ENCODE data around the gene TBX3. TPM values are rescaled to one million over a fixed set of nuclear protein-coding genes. Genes with fewer than 3 reads are reported as not detected.

Gene TBX3
- total and polyA plus RNA-seq, 10 of the 15 experiments (the other 5 are each of a cell fraction or from before 2014, with no cell fraction given) = 0.04 to 0.28 (median 0.08) TPM; not detected in 7

GRCh38 chr12:114700392-114701103 lies 16.6 kb upstream of the TBX3 start:
- in situ Hi-C loops (cut with MboI) (no loop called here), intact Hi-C loops (cut with micrococcal nuclease; ENCODE audit: unreplicated experiment) (no loop called here)
- Histone ChIP-seq H3K27ac (ENCODE audit: control insufficient read depth, insufficient read depth) (no peak overlapping the region), H3K36me3 (ENCODE audit: control insufficient read depth in 2 of 2, insufficient read depth in 2 of 2, low read length in 1 of 2) (no peaks in the 10 kb centered on the region), H3K9me3 (replicated peaks; ENCODE audit: control insufficient read depth, insufficient read depth, low read length) (no peaks in the 10 kb centered on the region; the same call in 2 of the 3 replicates), H4K20me1 (ENCODE audit: control insufficient read depth, insufficient read depth) (no peaks in the 10 kb centered on the region), H3K79me2 (ENCODE audit: control insufficient read depth, insufficient read depth, low read length) (no peaks in the 10 kb centered on the region), H3K4me2 (ENCODE audit: control insufficient read depth, insufficient read depth) (no peak overlapping the region), H2AFZ (ENCODE audit: control insufficient read depth, low read depth, low read length) (no peak overlapping the region), H3K27me3 (replicated peaks in 1 of 2; ENCODE audit: control insufficient read depth in 2 of 2, insufficient read depth in 2 of 2, low read length in 1 of 2) (peaks cover 0 to 10% of the 10 kb centered on the region in 2 experiments; a peak in 3 of 4 replicates), H3K9ac (ENCODE audit: control insufficient read depth, insufficient read depth, low read length) (no peak overlapping the region), H3K4me1 (ENCODE audit: control insufficient read depth, insufficient read depth, low read length) (no peaks in the 10 kb centered on the region), H3K4me3 (no peak overlapping the region)
- no peak for DNase-seq (ENCODE audit: low read depth, low spot score)
- ChIA-PET RAD21 (ENCODE audit: unreplicated experiment) (no interaction called here), SMC1A (ENCODE audit: uncharacterized antibody, unreplicated experiment) (no interaction called here), POLR2A (no interaction called here), CTCF (interaction anchor here (0.5 kb wide), 1 partner anchor 93 kb away, joined by 3 read pairs; no protein-coding TSS in a partner anchor)
- TF ChIP-seq POLR2A (IDR thresholded peaks at IDR 0.05; ENCODE audit: low read depth, low read length) (no peak), CREM (IDR thresholded peaks at IDR 0.05; ENCODE audit: low read depth) (no peak), ZNF24 (IDR thresholded peaks at IDR 0.05) (no peak), POU2F2 (IDR thresholded peaks at IDR 0.05; ENCODE audit: borderline replicate concordance, low read depth, low read length) (no peak), YBX1 (IDR thresholded peaks at IDR 0.05) (no peak), SMC3 (IDR thresholded peaks at IDR 0.05; ENCODE audit: borderline replicate concordance, low read length) (no peak), ETV6 (conservative IDR thresholded peaks at IDR 0.05 in 1 of 2, IDR thresholded peaks at IDR 0.05 in 1 of 2; ENCODE audit: borderline replicate concordance in 1 of 2, low read depth in 1 of 2) (no peak), RFX5 (IDR thresholded peaks at IDR 0.05; ENCODE audit: low read depth, low read length) (no peak), FOXM1 (IDR thresholded peaks at IDR 0.05; ENCODE audit: low read depth, low read length) (no peak), POLR2AphosphoS2 (IDR thresholded peaks at IDR 0.05; ENCODE audit: low read depth, low read length) (no peak), PML (IDR thresholded peaks at IDR 0.05; ENCODE audit: low read length) (no peak), E2F8 (IDR thresholded peaks at IDR 0.05; ENCODE audit: low read depth, partially characterized antibody) (no peak), RAD21 (IDR thresholded peaks at IDR 0.05; ENCODE audit: insufficient read depth, low read depth, low read length) (no peak), SRF (IDR thresholded peaks at IDR 0.05; ENCODE audit: low read depth in 2 of 2, low read length in 2 of 2) (no peak)
- TF ChIP-seq, protein P1, sequence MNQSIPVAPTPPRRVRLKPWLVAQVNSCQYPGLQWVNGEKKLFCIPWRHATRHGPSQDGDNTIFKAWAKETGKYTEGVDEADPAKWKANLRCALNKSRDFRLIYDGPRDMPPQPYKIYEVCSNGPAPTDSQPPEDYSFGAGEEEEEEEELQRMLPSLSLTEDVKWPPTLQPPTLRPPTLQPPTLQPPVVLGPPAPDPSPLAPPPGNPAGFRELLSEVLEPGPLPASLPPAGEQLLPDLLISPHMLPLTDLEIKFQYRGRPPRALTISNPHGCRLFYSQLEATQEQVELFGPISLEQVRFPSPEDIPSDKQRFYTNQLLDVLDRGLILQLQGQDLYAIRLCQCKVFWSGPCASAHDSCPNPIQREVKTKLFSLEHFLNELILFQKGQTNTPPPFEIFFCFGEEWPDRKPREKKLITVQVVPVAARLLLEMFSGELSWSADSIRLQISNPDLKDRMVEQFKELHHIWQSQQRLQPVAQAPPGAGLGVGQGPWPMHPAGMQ (IDR thresholded peaks at IDR 0.05; ENCODE audit: borderline replicate concordance) = no peak
- ATAC-seq = no peak
- BruUV-seq (replicated peaks) = no TSS peak
- FAIRE-seq = no peak
- 29% methylated on average over 33 of the region's 33 CpGs for WGBS (ENCODE audit: insufficient coverage, insufficient replicate concordance, low lambda C conversion rate, missing lambda C conversion rate)
